LNCaP clone FGC (cell line): ENCODE data around the gene CYP11A1.

Source experiments
- DNase-seq: peaks from one replicate; pipeline ENCODE4 v3.0.0-alpha.2; 2011; ENCODE audit warnings: low read depth
- H3K4me3 ChIP-seq: 2 replicates; pipeline ENCODE4 v1.5.1; 2011; ENCODE audit warnings: mild to moderate bottlenecking, low read depth, low read length, control low read depth
- TF ChIP-seq, protein P1 (sequence below): IDR thresholded peaks from 2 replicates; pipeline ENCODE4 v1.5.1; 2012; ENCODE audit warnings: mild to moderate bottlenecking; ENCODE audit not compliant: control insufficient read depth, insufficient read depth; ENCODE audit errors: extremely low read depth

The CYP11A1 gene

DNA sequence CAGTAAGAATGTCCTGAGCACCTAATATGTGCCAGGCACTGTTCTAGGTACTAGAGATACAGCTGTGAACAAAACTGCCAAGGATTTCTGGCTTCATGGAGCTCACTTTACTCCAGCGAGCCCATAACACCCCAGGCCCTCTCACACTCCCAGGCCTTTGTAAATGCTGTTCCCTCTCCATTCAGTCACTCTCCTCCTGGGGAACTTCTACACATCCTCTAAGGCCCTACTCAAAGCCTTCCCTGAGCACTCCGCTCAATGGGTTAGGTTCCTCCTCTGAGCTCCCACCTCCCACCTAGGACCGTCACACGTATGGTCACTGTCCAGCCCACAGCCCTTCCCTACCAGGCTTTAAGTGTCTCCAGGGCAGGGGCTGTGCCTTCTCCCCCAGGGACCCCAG is 39.1 kb upstream of the CYP11A1 start:
- TF ChIP-seq, protein P1, sequence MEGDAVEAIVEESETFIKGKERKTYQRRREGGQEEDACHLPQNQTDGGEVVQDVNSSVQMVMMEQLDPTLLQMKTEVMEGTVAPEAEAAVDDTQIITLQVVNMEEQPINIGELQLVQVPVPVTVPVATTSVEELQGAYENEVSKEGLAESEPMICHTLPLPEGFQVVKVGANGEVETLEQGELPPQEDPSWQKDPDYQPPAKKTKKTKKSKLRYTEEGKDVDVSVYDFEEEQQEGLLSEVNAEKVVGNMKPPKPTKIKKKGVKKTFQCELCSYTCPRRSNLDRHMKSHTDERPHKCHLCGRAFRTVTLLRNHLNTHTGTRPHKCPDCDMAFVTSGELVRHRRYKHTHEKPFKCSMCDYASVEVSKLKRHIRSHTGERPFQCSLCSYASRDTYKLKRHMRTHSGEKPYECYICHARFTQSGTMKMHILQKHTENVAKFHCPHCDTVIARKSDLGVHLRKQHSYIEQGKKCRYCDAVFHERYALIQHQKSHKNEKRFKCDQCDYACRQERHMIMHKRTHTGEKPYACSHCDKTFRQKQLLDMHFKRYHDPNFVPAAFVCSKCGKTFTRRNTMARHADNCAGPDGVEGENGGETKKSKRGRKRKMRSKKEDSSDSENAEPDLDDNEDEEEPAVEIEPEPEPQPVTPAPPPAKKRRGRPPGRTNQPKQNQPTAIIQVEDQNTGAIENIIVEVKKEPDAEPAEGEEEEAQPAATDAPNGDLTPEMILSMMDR = no peak
- no peak for DNase-seq
- H3K4me3 ChIP-seq = no peak overlapping the region

DNA sequence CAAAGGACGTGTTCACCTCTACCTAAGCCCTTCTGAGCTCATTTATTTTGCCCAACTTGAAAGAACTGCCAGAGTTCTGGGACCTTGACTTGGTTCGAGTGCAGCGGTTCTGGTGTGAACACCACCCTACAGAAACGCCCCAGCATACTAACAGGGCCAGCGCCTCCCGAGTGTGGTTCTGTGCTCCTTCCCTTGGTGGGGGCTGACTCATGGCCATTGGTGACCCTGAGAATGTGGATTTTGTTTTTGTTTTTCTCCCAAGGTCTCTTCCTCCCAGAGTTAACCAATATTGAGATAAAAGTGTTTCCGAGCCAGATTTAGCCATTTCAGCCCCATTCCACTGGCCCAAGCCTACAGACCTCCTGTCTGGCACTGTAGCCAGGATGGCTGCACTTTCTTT is 38.4 kb upstream of the CYP11A1 start:
- TF ChIP-seq, protein P1 = no peak
- H3K4me3 ChIP-seq = no peak overlapping the region
- no peak for DNase-seq

DNA sequence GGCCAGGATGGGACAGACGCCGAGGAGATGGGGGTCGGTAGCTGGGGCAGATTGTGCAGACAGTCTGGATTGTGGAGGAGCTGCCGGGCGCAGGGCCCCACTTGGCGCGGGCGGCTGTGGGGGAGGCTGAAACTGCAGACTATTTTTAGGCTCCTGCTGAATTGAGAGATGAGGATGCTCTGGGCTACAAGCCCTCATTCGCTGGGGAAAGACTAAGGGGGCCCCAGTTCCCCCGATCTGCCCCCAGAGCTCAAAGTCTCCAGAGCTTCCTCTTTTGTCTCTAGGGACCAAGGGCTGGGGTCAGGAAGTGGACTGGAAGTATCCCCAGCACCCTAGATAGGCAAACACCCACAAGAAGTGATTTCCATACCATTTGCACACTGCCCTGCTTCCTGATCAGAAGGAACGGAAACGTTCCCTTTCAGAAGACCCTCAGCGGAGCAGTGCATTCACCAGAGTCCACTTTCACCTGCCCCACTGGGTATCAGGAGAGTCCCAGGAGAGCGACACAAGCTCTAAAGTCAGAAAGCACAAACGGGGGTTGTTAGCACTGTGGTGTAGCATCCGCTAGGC is 36.6 kb upstream of the CYP11A1 start:
- H3K4me3 ChIP-seq = no peak overlapping the region
- TF ChIP-seq, protein P1 = no peak
- no peak for DNase-seq

DNA sequence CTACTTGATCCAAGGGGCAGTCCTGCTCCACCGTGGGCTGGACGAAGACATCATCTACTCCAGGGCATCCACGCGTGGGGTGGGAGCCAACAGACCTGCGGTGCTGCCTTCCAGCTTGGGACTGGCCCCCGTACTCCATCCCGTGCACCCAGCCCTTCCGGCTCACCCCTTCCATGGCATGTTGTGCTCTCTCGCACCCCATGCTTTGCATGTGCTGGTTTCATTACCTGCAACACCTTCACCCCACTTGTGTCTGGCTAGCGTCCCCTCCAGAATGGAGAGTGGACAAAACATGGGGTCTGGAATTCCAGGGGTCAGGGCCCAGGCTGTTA is 36.1 kb upstream of the CYP11A1 start:
- TF ChIP-seq, protein P1 = no peak
- DNase-seq = no peak
- no peak overlapping the region for H3K4me3 ChIP-seq

DNA sequence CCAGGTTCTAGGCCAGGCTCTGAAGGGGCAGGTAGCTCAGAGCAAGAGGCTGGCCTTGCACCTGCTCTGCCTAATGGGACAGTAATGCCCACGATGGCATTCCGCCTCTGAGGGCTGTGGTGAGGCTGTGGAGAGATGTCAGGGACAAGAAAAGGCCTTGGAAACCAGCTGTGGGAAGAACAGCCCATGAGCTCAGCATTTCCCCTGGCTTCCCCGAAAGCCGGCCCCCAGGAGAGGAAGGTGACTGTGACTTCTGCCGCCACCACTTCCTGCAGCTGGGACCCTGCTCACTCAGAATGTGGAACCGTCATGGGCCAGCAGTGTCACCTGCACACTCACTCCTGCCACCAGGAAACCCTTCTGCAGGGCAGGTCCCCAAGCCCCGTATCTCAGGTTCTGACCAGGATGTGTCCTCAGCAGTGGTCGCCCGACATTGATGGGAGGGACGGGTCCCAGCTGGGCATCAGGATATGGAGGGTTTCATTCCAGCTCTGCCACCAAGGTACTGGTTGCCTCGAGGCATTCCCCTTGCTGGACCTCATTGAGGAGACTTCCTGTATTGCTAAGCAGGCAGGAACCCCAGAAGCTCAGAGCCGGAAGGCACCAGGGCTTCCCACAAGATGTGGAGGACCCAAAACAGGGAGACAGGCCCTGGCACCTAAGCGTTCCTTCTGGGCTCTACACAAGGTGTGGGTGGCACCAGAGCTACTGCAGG is 35.6 kb upstream of the CYP11A1 start:
- no peak for DNase-seq
- no peak overlapping the region for H3K4me3 ChIP-seq
- TF ChIP-seq, protein P1 = no peak

DNA sequence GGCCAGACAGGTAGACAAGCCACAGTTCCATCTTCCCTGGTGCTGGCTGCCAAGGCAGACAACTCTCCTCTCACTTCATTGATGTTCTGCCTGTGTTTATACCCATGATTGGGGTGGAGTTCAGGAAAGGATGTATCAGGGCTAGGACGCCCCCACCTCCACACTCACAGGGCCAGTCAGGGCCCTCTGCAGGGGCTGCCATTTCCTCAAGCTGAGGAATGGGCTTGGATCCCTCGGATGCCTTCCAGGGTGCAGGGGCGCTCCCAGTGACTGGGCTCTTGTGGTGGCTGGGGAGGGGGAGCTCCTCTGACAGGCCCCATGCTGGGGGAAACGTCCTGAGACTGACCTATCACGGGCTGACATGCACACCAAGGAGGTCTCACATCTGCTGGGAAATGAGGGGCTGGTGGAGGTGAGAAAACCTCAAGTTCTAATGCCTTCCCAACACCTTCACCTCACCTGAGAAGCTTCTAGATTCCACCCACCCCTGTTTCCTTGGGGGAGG is 34.9 kb upstream of the CYP11A1 start:
- TF ChIP-seq, protein P1 = no peak
- DNase-seq = no peak

More for the DNA sequence above, 34.9 kb upstream of the CYP11A1 start:
- H3K4me3 ChIP-seq = no peak overlapping the region
